ENCODE results near the gene CMIP. TPM values are rescaled to one million over a fixed set of nuclear protein-coding genes. Genes with fewer than 3 reads are reported as not detected.
A peak's percentile ranks its signal among the peaks of the same experiment; 100 is the strongest.

CMIP gene
- polyA plus RNA-seq, 1 of the 3 experiments (the other 2 are of a cell fraction): 5.4 TPM

DNA sequence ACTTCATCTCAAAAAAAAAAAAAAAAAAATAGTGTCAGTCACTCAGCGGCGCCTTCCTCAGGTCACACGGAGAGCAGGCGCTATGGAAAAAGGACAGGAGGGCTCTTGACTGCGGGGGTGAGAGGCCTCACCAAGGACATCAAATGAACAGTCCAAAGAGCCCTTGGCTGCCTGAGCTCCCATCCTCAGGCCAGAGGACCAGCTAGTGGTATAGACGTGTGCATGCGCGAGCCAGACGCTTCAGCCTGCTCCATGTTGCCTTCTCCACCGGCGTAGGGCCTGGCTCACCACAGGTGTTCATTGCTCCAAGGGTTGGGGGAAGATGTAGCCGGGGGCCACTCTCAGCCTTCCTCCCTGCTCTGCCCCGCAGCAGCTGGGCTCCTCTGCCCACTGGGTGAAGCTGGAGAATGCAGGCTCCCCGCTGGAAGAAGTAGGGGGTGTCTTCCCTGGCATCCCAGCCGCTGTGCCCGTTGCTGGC lies 268.7 kb downstream of the CMIP start:
- Histone ChIP-seq H3K4me1 (ENCODE audit: control insufficient read depth in 1 of 2, insufficient read depth in 2 of 2, low read depth in 1 of 2, low read length in 1 of 2) (peaks cover 6 to 11% of the 10 kb centered on the region in 2 experiments; a peak in 3 of 4 replicates), H3K36me3 (replicated peaks in 1 of 2; ENCODE audit: control insufficient read depth in 1 of 2, insufficient read depth in 2 of 2, low read length in 1 of 2) (peaks cover 0 to 7% of the 10 kb centered on the region in 2 experiments), H3K27ac (ENCODE audit: low read depth in 2 of 2, low read length in 1 of 2) (no peak overlapping the region), H3K27me3 (ENCODE audit: insufficient read depth) (no peaks in the 10 kb centered on the region), H3K9me2 (no peaks in the 10 kb centered on the region), H3K79me2 (ENCODE audit: insufficient read depth) (no peaks in the 10 kb centered on the region), H3F3A (replicated peaks; ENCODE audit: insufficient read depth) (no peaks in the 10 kb centered on the region), H3K4me3 (ENCODE audit: low read depth in 2 of 2, low read length in 1 of 2) (no peak overlapping the region), H3K4me2 (no peak overlapping the region), H4K20me1 (ENCODE audit: insufficient read depth) (no peaks in the 10 kb centered on the region), H3K9ac (no peak overlapping the region), H2AFZ (ENCODE audit: low read depth) (no peak overlapping the region), H3K9me3 (no peaks in the 10 kb centered on the region)
- WGBS (ENCODE audit: low lambda C conversion rate): over 99% methylated on average over 11 of the region's 16 CpGs
- ChIA-PET POLR2A (no interaction called here), CTCF (interaction anchor here (0.7 to 2.8 kb wide), 7 partner anchors 8 to 309 kb away, joined by 3 to 9 read pairs (median 3); no protein-coding TSS in a partner anchor)
- DNase-seq: no peak
- TF ChIP-seq, protein P1, sequence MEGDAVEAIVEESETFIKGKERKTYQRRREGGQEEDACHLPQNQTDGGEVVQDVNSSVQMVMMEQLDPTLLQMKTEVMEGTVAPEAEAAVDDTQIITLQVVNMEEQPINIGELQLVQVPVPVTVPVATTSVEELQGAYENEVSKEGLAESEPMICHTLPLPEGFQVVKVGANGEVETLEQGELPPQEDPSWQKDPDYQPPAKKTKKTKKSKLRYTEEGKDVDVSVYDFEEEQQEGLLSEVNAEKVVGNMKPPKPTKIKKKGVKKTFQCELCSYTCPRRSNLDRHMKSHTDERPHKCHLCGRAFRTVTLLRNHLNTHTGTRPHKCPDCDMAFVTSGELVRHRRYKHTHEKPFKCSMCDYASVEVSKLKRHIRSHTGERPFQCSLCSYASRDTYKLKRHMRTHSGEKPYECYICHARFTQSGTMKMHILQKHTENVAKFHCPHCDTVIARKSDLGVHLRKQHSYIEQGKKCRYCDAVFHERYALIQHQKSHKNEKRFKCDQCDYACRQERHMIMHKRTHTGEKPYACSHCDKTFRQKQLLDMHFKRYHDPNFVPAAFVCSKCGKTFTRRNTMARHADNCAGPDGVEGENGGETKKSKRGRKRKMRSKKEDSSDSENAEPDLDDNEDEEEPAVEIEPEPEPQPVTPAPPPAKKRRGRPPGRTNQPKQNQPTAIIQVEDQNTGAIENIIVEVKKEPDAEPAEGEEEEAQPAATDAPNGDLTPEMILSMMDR (IDR thresholded peaks at IDR 0.05): peak; percentile 16; the same call in 1 of the 2 replicates
- no peak for TF ChIP-seq MXI1 (IDR thresholded peaks at IDR 0.05; ENCODE audit: low read depth, low read length)

DNA sequence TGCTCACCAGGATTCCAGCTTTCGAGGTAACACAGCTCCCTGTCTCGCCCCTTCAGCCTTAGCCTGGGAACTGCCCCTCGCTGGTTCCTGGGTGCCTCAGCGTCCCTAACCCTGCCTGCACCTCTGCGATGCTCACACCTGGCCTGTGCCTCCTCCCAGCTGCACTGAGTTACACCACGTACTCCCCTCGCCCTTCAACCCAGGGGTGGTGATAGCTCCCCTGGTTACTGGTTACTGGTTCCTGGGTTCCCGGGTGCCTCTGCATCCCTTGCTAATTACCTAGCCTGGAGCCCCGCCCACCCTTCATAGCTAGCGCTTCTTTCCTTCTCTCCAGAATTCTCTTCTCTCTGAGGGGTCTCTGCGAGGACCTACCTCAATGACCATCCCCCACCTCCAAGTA lies 269.2 kb downstream of the CMIP start:
- no peaks in the 10 kb centered on the region for H3K9me2 ChIP-seq
- H2AFZ ChIP-seq (ENCODE audit: low read depth): no peak overlapping the region
- H3F3A ChIP-seq (replicated peaks; ENCODE audit: insufficient read depth): no peaks in the 10 kb centered on the region
- H3K9me3 ChIP-seq: no peaks in the 10 kb centered on the region
- H4K20me1 ChIP-seq (ENCODE audit: insufficient read depth): no peaks in the 10 kb centered on the region
- no peak for TF ChIP-seq ELF1 (IDR thresholded peaks at IDR 0.05)
- TF ChIP-seq EZH2phosphoT487 (IDR thresholded peaks at IDR 0.05; ENCODE audit: borderline replicate concordance, low read depth): no peak
- TF ChIP-seq FOXM1 (IDR thresholded peaks at IDR 0.05; ENCODE audit: low read depth): no peak
- TF ChIP-seq MXI1 (IDR thresholded peaks at IDR 0.05; ENCODE audit: low read depth, low read length): no peak
- no peak for TF ChIP-seq MAX (IDR thresholded peaks at IDR 0.05; ENCODE audit: low read depth)
- no peak for TF ChIP-seq TAF1 (IDR thresholded peaks at IDR 0.05; ENCODE audit: borderline replicate concordance, low read depth, low read length)
- no peak for TF ChIP-seq PBX3 (IDR thresholded peaks at IDR 0.05)
- TF ChIP-seq IRF3 (IDR thresholded peaks at IDR 0.05; ENCODE audit: low read depth, low read length): no peak
- no peak for DNase-seq
- H3K4me2 ChIP-seq: no peak overlapping the region
- ChIA-PET POLR2A (no interaction called here), CTCF (interaction anchor here (0.7 to 2.8 kb wide), 8 partner anchors 9 to 314 kb away, joined by 3 to 9 read pairs (median 3); no protein-coding TSS in a partner anchor)
- WGBS (ENCODE audit: low lambda C conversion rate): 91% methylated on average over 8 of the region's 11 CpGs
- peaks cover 6 to 11% of the 10 kb centered on the region in 2 experiments; a peak in 3 of 4 replicates for H3K4me1 ChIP-seq (ENCODE audit: control insufficient read depth in 1 of 2, insufficient read depth in 2 of 2, low read depth in 1 of 2, low read length in 1 of 2)
- H3K9ac ChIP-seq: no peak overlapping the region
- H3K79me2 ChIP-seq (ENCODE audit: insufficient read depth): no peaks in the 10 kb centered on the region
- H3K27me3 ChIP-seq (ENCODE audit: insufficient read depth): no peaks in the 10 kb centered on the region
- no peak overlapping the region for H3K27ac ChIP-seq (ENCODE audit: low read depth in 2 of 2, low read length in 1 of 2)
- H3K36me3 ChIP-seq (replicated peaks in 1 of 2; ENCODE audit: control insufficient read depth in 1 of 2, insufficient read depth in 2 of 2, low read length in 1 of 2): peaks cover 0 to 7% of the 10 kb centered on the region in 2 experiments
- H3K4me3 ChIP-seq (ENCODE audit: low read depth in 2 of 2, low read length in 1 of 2): no peak overlapping the region

Data from SK-N-SH (cell line).